Tibial artery (tissue), 4 donors: Measurements from ENCODE around the gene ORC5.
"Not testable (repeated sequence)": the region's sequence is repeated elsewhere in the genome, so short reads cannot be mapped to it uniquely, and the experiment has no call there.

ENCODE experiments used
- DNase-seq, 2 donors: peaks; one replicate each; pipeline ENCODE4 v3.0.0-alpha.2; 2019
- H3K27ac ChIP-seq, 2 donors: fragments of 200-600 bp; sonication (generic) in 1 of 2; 1 replicate in 1 of 2; 2 replicates in 1 of 2; pipeline ENCODE4 v1.5.1; 2018 to 2019; ENCODE audit warnings: mild to moderate bottlenecking in 1 of 2
- H3K27me3 ChIP-seq, 2 donors: fragments of 200-600 bp; sonication (generic) in 1 of 2; one replicate each; pipeline versions ENCODE4 v1.5.1 to v1.6.0; 2016 to 2019
- H3K36me3 ChIP-seq, 3 donors: fragments of 200-600 bp; sonication (generic) in 2 of 3; one replicate each; pipeline ENCODE4 v1.5.1; 2016 to 2019; ENCODE audit warnings: mild to moderate bottlenecking in 2 of 3
- H3K4me1 ChIP-seq, 4 donors: fragments of 200-600 bp; sonication (generic) in 2 of 4; 1 replicate in 3 of 4; 2 replicates in 1 of 4; pipeline ENCODE4 v1.5.1; 2016 to 2019
- H3K4me3 ChIP-seq, 2 donors: fragments of 200-600 bp; sonication (generic) in 1 of 2; 1 replicate in 1 of 2; 2 replicates in 1 of 2; pipeline ENCODE4 v1.5.1; 2018 to 2019; ENCODE audit warnings: mild to moderate bottlenecking in 2 of 2
- H3K9me3 ChIP-seq, 3 donors: fragments of 200-600 bp; sonication (generic) in 1 of 3; one replicate each; pipeline ENCODE4 v1.5.1; 2016 to 2019
- intact Hi-C: fragments of 100-400 bp; cut with DNase I; formaldehyde crosslinking; loops from one replicate; pipeline ENCODE4 v1.15.0; 2023; ENCODE audit warnings: low total_unique reads
- TF ChIP-seq, protein P1 (sequence below), 2 experiments: fragments of 200-600 bp in 1 of 2; fragments of 450-650 bp in 1 of 2; IDR thresholded peaks; one replicate each; pipeline ENCODE4 v1.5.1; 2017 to 2019; ENCODE audit warnings: antibody characterized with exemption in 2 of 2, mild to moderate bottlenecking in 1 of 2, moderate library complexity in 1 of 2

The ORC5 gene

DNA sequence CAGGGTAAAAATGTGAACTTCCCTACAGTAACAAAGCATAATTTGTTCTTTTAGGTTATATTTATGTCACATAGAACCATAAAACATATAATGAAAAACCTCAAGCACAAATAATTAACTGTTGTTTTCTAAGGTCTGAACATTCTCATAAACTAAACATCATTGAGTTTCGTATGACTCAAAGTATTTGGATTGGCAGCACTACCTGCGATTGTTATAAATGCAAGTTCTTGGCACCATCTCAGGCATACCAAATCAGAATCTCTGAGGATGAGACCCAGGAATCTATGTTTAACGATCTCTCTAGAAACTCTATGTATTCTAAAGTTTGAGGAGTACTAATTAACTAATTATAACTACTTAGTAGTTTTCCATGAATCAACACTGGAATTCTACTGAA lies 22.5 kb downstream of the ORC5 start:
- intact Hi-C loops, result no loop called here
- H3K27ac ChIP-seq, result no peak overlapping the region
- peaks cover 36 to 62% (median 57%) of the 10 kb centered on the region in 3 donors for H3K36me3 ChIP-seq
- H3K4me3 ChIP-seq, result no peak overlapping the region
- no peaks in the 10 kb centered on the region for H3K27me3 ChIP-seq
- TF ChIP-seq, protein P1, sequence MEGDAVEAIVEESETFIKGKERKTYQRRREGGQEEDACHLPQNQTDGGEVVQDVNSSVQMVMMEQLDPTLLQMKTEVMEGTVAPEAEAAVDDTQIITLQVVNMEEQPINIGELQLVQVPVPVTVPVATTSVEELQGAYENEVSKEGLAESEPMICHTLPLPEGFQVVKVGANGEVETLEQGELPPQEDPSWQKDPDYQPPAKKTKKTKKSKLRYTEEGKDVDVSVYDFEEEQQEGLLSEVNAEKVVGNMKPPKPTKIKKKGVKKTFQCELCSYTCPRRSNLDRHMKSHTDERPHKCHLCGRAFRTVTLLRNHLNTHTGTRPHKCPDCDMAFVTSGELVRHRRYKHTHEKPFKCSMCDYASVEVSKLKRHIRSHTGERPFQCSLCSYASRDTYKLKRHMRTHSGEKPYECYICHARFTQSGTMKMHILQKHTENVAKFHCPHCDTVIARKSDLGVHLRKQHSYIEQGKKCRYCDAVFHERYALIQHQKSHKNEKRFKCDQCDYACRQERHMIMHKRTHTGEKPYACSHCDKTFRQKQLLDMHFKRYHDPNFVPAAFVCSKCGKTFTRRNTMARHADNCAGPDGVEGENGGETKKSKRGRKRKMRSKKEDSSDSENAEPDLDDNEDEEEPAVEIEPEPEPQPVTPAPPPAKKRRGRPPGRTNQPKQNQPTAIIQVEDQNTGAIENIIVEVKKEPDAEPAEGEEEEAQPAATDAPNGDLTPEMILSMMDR (IDR thresholded peaks at IDR 0.05), result no peak
- no peaks in the 10 kb centered on the region for H3K4me1 ChIP-seq
- no peak for DNase-seq
- H3K9me3 ChIP-seq, result no peaks in the 10 kb centered on the region

DNA sequence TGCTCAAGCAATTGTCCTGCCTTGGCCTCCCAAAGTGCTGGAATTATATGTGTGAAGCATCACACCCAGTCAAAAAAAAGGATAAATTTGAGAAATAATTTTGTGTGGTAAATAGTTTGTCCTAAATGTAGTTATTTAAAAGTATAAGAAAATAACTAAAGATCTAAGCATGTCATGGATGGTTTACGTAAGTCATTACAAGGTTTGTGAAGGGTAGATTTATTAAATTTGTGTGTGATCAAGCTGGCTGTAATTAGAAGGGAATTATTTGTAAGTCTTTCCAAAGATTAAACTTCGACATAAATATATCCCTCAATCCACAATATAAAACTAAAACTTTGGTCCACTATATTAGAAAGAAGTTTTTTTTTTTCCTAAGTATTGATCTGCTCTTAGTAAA lies 28.6 kb downstream of the ORC5 start:
- Histone ChIP-seq H3K27ac (no peak overlapping the region), H3K4me3 (no peak overlapping the region), H3K36me3 (peaks cover 26 to 46% (median 31%) of the 10 kb centered on the region in 3 donors), H3K9me3 (no peaks in the 10 kb centered on the region), H3K27me3 (no peaks in the 10 kb centered on the region), H3K4me1 (no peaks in the 10 kb centered on the region)
- intact Hi-C loops, result no loop called here
- TF ChIP-seq, protein P1 (IDR thresholded peaks at IDR 0.05), result no peak
- no peak for DNase-seq

- H3K4me1 ChIP-seq, H3K27ac ChIP-seq, intact Hi-C loops, H3K4me3 ChIP-seq, H3K27me3 ChIP-seq, DNase-seq, H3K9me3 ChIP-seq: not testable (repeated sequence)
- peaks cover 12 to 33% (median 18%) of the 10 kb centered on the region in 3 donors for H3K36me3 ChIP-seq
These were observed 30.2 kb downstream of the ORC5 start for GRCh38 chr7:104177565-104178083.

- Histone ChIP-seq H3K27me3 (no peaks in the 10 kb centered on the region), H3K4me3 (no peak overlapping the region), H3K4me1 (no peaks in the 10 kb centered on the region), H3K27ac (no peak overlapping the region), H3K36me3 (peaks cover 6 to 35% (median 15%) of the 10 kb centered on the region in 3 donors), H3K9me3 (no peaks in the 10 kb centered on the region)
- TF ChIP-seq, protein P1 (IDR thresholded peaks at IDR 0.05), result no peak
- no peak for DNase-seq
- intact Hi-C loops, result no loop called here
These were observed 31.5 kb downstream of the ORC5 start for GRCh38 chr7:104176332-104176731.

DNA sequence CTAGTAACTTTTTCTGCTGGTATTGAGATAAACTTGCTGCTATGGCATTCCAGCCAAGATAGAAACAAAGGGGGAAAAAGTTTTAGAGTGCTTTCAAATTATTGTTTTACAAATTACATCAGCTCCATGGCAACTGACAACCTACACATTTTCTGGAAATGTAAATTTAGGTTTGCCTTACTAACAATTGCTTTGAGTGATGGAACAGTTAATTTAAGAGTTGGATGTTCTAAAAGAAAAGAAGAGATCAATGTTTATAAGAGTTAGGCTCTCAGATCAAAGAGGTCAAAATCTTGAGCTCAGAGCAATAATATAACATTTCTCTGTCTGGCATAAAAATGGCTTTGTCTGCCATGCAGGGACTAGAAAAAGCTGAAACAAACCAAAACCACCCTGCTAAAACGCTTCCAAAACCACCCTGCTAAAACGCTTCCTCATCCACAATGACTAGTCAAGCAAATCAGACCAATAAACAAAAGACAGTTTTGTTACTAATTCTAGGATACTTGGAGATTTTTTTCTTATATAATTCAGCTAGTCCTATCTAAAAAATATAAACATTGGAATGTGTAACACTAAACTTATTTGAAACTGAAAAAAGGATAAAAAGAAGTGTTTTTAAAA lies 32.3 kb downstream of the ORC5 start:
- no peaks in the 10 kb centered on the region for H3K27me3 ChIP-seq
- no peak overlapping the region for H3K4me3 ChIP-seq
- TF ChIP-seq, protein P1 (IDR thresholded peaks at IDR 0.05), result no peak
- H3K4me1 ChIP-seq, result no peaks in the 10 kb centered on the region
- H3K27ac ChIP-seq, result no peak overlapping the region
- no peak for DNase-seq
- peaks cover 6 to 27% (median 15%) of the 10 kb centered on the region in 3 donors for H3K36me3 ChIP-seq
- intact Hi-C loops, result no loop called here
- H3K9me3 ChIP-seq, result no peaks in the 10 kb centered on the region

- no peaks in the 10 kb centered on the region for H3K9me3 ChIP-seq
- TF ChIP-seq, protein P1 (IDR thresholded peaks at IDR 0.05), result no peak
- peaks cover 6 to 23% (median 15%) of the 10 kb centered on the region in 3 donors for H3K36me3 ChIP-seq
- H3K27me3 ChIP-seq, result no peaks in the 10 kb centered on the region
- DNase-seq, result no peak
- H3K27ac ChIP-seq, result no peak overlapping the region
- H3K4me3 ChIP-seq, result no peak overlapping the region
- H3K4me1 ChIP-seq, result no peaks in the 10 kb centered on the region
- intact Hi-C loops, result no loop called here
These were observed 33.0 kb downstream of the ORC5 start for GRCh38 chr7:104174798-104175197.
